Gastroesophageal sphincter (tissue), 4 donors: ENCODE data around the gene SLC9A1. TPM values are rescaled to one million over a fixed set of nuclear protein-coding genes. Genes with fewer than 3 reads are reported as not detected.
A peak's percentile ranks its signal among the peaks of the same experiment; 100 is the strongest.

Experiments
- ATAC-seq: fragments of 150-250 bp; one replicate; pipeline ENCODE4 v1.9.1; 2016; ENCODE audit warnings: mild to moderate bottlenecking, moderate library complexity
- H3K27ac ChIP-seq, 4 donors: fragments of 200-600 bp; sonication (generic) in 3 of 4; 1 replicate in 3 of 4; 2 replicates in 1 of 4; pipeline ENCODE4 v1.5.1; 2016 to 2019
- H3K27me3 ChIP-seq: fragments of 200-600 bp; sonication (generic); one replicate; pipeline ENCODE4 v1.5.1; 2019
- H3K36me3 ChIP-seq, 2 donors: fragments of 200-600 bp; sonication (generic); one replicate each; pipeline ENCODE4 v1.5.1; 2019; ENCODE audit warnings: control low read depth in 1 of 2
- H3K4me1 ChIP-seq, 3 donors: fragments of 200-600 bp; sonication (generic); 1 replicate in 2 of 3; 2 replicates in 1 of 3; pipeline ENCODE4 v1.5.1; 2016 to 2019; ENCODE audit warnings: control low read depth in 2 of 3
- H3K4me3 ChIP-seq, 2 donors: fragments of 200-600 bp; sonication (generic); one replicate each; pipeline ENCODE4 v1.5.1; 2019; ENCODE audit warnings: mild to moderate bottlenecking in 1 of 2, moderate library complexity in 1 of 2
- H3K9me3 ChIP-seq, 3 donors: fragments of 200-600 bp; sonication (generic); one replicate each; pipeline ENCODE4 v1.5.1; 2017 to 2019; ENCODE audit warnings: control low read depth in 2 of 3
- CTCF ChIP-seq, 4 experiments: fragments of 200-600 bp in 2 of 4; fragments of 450-650 bp in 2 of 4; sonication (generic) in 1 of 4; IDR thresholded peaks; one replicate each; pipeline ENCODE4 v1.5.1; 2017 to 2019; ENCODE audit warnings: antibody characterized with exemption in 4 of 4, mild to moderate bottlenecking in 2 of 4, moderate library complexity in 2 of 4
- EP300 ChIP-seq: sonication (generic); formaldehyde crosslinking; IDR thresholded peaks from one replicate; pipeline ENCODE4 v1.6.1; 2017; ENCODE audit warnings: antibody characterized with exemption, mild to moderate bottlenecking
- POLR2A ChIP-seq, 2 donors: fragments of 450-650 bp; IDR thresholded peaks; one replicate each; pipeline ENCODE4 v1.6.1; 2017; ENCODE audit warnings: antibody characterized with exemption in 2 of 2, mild to moderate bottlenecking in 2 of 2, moderate library complexity in 1 of 2
- POLR2AphosphoS5 ChIP-seq: sonication (generic); formaldehyde crosslinking; IDR thresholded peaks from one replicate; pipeline ENCODE4 v1.6.1; 2017; ENCODE audit warnings: antibody characterized with exemption
- WGBS, 2 donors: methylation state at CpG; one replicate each; pipeline ENCODE4 v1.1.5; 2018; ENCODE audit warnings: low coverage in 1 of 2; 5-methylcytosine and 5-hydroxymethylcytosine counted together
- total RNA-seq, 4 donors: library from RNA; depleted of rRNA; stranded (reverse); fragments of >200 nt; gene quantifications; one replicate each; pipeline ENCODE4 v1.1.0, GENCODE V29; 2016

The SLC9A1 gene
- total RNA-seq, 4 donors from 2014 or later = 7.2 to 27.8 (median 17.1) TPM

DNA sequence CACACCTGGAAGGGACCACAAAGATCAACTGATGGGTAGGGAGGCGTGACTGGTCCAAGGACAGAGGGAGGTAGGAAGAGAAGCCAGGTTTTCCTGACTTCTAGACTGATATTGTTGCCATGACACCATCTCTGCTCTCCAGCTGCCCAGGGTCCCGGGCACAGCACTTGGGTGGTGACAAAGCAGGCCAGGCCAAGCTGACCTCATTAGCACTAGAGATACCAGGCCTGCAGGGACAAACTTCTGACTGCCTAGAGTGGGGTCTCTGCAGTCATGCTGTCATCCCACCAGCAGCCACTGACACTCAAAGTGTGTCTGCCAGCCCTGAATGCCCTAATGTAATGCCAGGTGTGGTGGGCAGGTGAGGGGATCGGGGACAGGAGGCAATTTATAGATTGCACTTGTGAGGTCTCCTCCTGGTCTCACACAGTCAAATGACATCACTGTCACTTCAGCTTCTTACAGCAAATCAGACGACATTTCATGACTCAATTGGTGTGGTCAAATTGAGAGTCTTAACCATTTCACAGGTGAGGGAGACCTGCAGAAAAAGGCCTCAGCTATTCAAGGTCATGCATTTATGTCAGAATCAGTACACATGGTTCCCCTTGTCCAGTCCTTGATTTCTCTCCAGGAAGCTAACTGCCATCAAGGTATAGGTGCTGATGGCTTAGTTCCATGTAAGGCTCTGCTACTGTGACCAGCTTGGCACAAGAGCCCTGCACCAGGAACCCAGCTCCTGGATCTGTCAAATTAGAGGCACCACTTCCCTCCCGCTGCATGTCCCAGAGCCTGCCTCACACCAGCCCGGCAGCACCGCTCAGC, 2.7 kb downstream of the SLC9A1 start:
- Histone ChIP-seq H3K27ac (peak overlapping the region in 2 of 4 donors; percentile 90 to 93), H3K4me1 (peaks cover 0 to 70% (median 30%) of the 10 kb centered on the region in 3 donors), H3K4me3 (peak overlapping the region in 1 of 2 donors; percentile 89), H3K36me3 (no peaks in the 10 kb centered on the region), H3K9me3 (no peaks in the 10 kb centered on the region), H3K27me3 (no peaks in the 10 kb centered on the region)
- 47 to 75% methylated on average over 3 of the region's 7 CpGs for WGBS, 2 donors
- TF ChIP-seq CTCF (IDR thresholded peaks at IDR 0.05) (no peak), POLR2A (IDR thresholded peaks at IDR 0.05) (no peak), EP300 (no peak), POLR2AphosphoS5 (no peak)
- no peak for ATAC-seq

- WGBS, 2 donors = 54% methylated on average over 2 of the region's 3 CpGs; no CpG with 5 or more reads in 1 of the 2 donors
- no peaks in the 10 kb centered on the region for H3K27me3 ChIP-seq
- no peak for ATAC-seq
- H3K4me1 ChIP-seq = peaks cover 0 to 78% (median 33%) of the 10 kb centered on the region in 3 donors
- H3K36me3 ChIP-seq = no peaks in the 10 kb centered on the region
- H3K9me3 ChIP-seq = no peaks in the 10 kb centered on the region
- H3K4me3 ChIP-seq = no peak overlapping the region
- TF ChIP-seq CTCF (IDR thresholded peaks at IDR 0.05) = no peak
- no peak for TF ChIP-seq POLR2A (IDR thresholded peaks at IDR 0.05)
- TF ChIP-seq POLR2AphosphoS5 = no peak
- no peak for TF ChIP-seq EP300
- peak overlapping the region in 1 of 4 donors; percentile 20 for H3K27ac ChIP-seq
These were observed 4.3 kb downstream of the SLC9A1 start for GRCh38 chr1:27150641-27151040.

DNA sequence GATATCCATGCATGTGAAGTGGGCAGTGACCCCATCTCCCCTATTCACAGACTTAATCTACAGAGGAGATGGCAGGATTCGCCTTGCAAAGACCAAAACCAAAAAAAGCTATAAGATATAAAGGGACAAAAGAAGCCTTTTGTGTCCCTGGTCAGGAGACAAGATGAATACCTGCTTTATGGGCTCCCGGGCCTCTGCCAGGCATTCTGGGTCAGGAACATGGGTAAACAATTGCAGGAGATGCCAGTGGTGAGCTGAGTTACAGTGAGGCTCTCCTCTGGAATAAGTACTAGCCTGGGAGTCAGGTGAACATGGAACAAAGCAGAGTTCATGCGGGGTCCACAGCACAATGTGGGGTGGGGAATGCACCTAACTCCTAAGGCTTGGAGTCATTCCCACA, 4.7 kb downstream of the SLC9A1 start:
- Histone ChIP-seq H3K4me3 (no peak overlapping the region), H3K27ac (peak overlapping the region in 1 of 4 donors; percentile 20), H3K27me3 (no peaks in the 10 kb centered on the region), H3K9me3 (no peaks in the 10 kb centered on the region), H3K4me1 (peaks cover 0 to 78% (median 34%) of the 10 kb centered on the region in 3 donors), H3K36me3 (no peaks in the 10 kb centered on the region)
- no peak for ATAC-seq
- 63 to 68% methylated on average over 2 to 3 of the region's 3 CpGs for WGBS, 2 donors
- TF ChIP-seq CTCF (IDR thresholded peaks at IDR 0.05) (no peak), POLR2A (IDR thresholded peaks at IDR 0.05) (no peak), EP300 (no peak)

DNA sequence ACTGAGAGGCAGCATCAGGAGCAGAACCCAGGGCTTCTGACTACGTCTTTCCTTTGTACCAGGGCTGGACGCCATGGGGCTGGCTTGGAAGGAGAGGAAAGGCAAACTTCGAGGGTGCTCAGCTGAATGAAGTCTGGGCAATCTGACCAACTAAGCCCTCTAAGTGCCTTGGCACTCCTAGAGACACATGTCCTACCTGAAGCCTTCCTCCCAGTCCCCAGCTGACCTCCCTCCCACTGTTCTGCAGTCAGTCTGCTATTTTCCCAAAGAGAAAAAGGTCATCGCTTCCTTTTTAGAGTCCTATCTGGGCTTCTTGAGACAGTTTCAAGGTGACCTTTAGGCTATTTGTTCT, 5.2 kb downstream of the SLC9A1 start:
- H3K36me3 ChIP-seq = no peaks in the 10 kb centered on the region
- peaks cover 0 to 83% (median 36%) of the 10 kb centered on the region in 3 donors for H3K4me1 ChIP-seq
- H3K4me3 ChIP-seq = no peak overlapping the region
- no peak overlapping the region for H3K27ac ChIP-seq
- ATAC-seq = no peak
- TF ChIP-seq POLR2A (IDR thresholded peaks at IDR 0.05) (no peak), CTCF (IDR thresholded peaks at IDR 0.05) (no peak), POLR2AphosphoS5 (no peak), EP300 (no peak)
- no peaks in the 10 kb centered on the region for H3K27me3 ChIP-seq
- no peaks in the 10 kb centered on the region for H3K9me3 ChIP-seq
- WGBS, 2 donors = 83 to 97% methylated on average over 2 to 3 of the region's 4 CpGs
